K562 (cell line): ENCODE data around the gene COL13A1. TPM values are rescaled to one million over a fixed set of nuclear protein-coding genes. Genes with fewer than 3 reads are reported as not detected.
A peak's percentile ranks its signal among the peaks of the same experiment; 100 is the strongest.

Experiments used
- ATAC-seq: fragments of 200-7000 bp; cut with Tn5 transposase; 3 replicates; pipeline ENCODE4 v1.9.1; 2020; ENCODE audit warnings: moderate library complexity
- BruUV-seq: library from RNA; stranded (reverse); fragments of 400-500 nt; replicated peaks from 2 replicates; lab custom pipeline; 2021; lab: Mats Ljungman, UMichigan
- CTCF ChIA-PET: fragments of 300-600 bp; formaldehyde crosslinking; extraction: SDS; loops from one replicate; lab custom pipeline; 2021; ENCODE audit warnings: low intra/inter-chr PET ratio; lab: Yijun Ruan, JAX
- POLR2A ChIA-PET: fragments of 300-600, 350-650 bp; sonication (Branson Sonifier 250); formaldehyde crosslinking; extraction: SDS; loops from one replicate; lab custom pipeline; 2021; ENCODE audit warnings: antibody characterized with exemption, inconsistent platforms; lab: Yijun Ruan, JAX
- DNase-seq, 4 experiments: peaks; one replicate each; pipeline versions ENCODE4 v3.0.0 to v3.0.0-alpha.2; 2011 to 2018; ENCODE audit warnings: low spot score in 3 of 4, mixed read lengths in 3 of 4; ENCODE audit errors: extremely low read depth in 1 of 4
- FAIRE-seq: peaks from 2 replicates; lab custom pipeline; 2011; peaks lifted over from hg19 to GRCh38; lab: Jason Lieb, UNC
- H2AFZ ChIP-seq: 2 replicates; pipeline ENCODE4 v1.6.0; 2011; ENCODE audit warnings: low read depth, low read length, control low read depth, inconsistent platforms
- H3K27ac ChIP-seq: fragments of 200-600 bp; 3 replicates; pipeline ENCODE4 v1.8.0; 2011; ENCODE audit warnings: low read depth, mild to moderate bottlenecking, control low read depth, inconsistent platforms, low read length, moderate library complexity, mixed read lengths; ENCODE audit errors: extremely low read depth
- H3K27me3 ChIP-seq, 2 experiments: fragments of 300-600 bp in 1 of 2; 2 replicates in 1 of 2; 3 replicates in 1 of 2; pipeline versions ENCODE4 v1.6.0 to v1.8.0; 2011; ENCODE audit warnings: inconsistent platforms in 2 of 2, low read length in 2 of 2, mild to moderate bottlenecking in 1 of 2, mixed read lengths in 1 of 2, moderate library complexity in 1 of 2; ENCODE audit not compliant: control insufficient read depth in 2 of 2, insufficient read depth in 2 of 2
- H3K36me3 ChIP-seq: fragments of 300-600 bp; 3 replicates; pipeline ENCODE4 v1.8.0; 2011; ENCODE audit warnings: mild to moderate bottlenecking, low read length, inconsistent platforms; ENCODE audit not compliant: control insufficient read depth, insufficient read depth
- H3K4me1 ChIP-seq, 2 experiments: fragments of 200-600 bp in 1 of 2; replicated peaks in 1 of 2; 2 replicates in 1 of 2; 3 replicates in 1 of 2; pipeline versions ENCODE4 v1.5.1 to v1.8.0; 2011; ENCODE audit warnings: inconsistent platforms in 2 of 2, low read length in 2 of 2, mild to moderate bottlenecking in 1 of 2, mixed read lengths in 1 of 2, moderate library complexity in 1 of 2; ENCODE audit not compliant: control insufficient read depth in 2 of 2, insufficient read depth in 2 of 2
- H3K4me2 ChIP-seq: 2 replicates; pipeline ENCODE4 v1.6.1; 2011; ENCODE audit warnings: low read length, control low read depth, inconsistent platforms, mixed read lengths; ENCODE audit not compliant: insufficient read depth
- H3K4me3 ChIP-seq: fragments of 200-600 bp; sonication (generic), shearing (Covaris generic); 2 replicates; pipeline ENCODE4 v1.5.1; 2016; ENCODE audit warnings: control low read depth, inconsistent platforms
- H3K79me2 ChIP-seq: fragments of 200-600 bp; 3 replicates; pipeline ENCODE4 v1.8.0; 2011; ENCODE audit warnings: low read length, inconsistent platforms; ENCODE audit not compliant: control insufficient read depth, insufficient read depth
- H3K9ac ChIP-seq, 2 experiments: 2 replicates each; pipeline versions ENCODE4 v1.6.0 to v1.6.1; 2011; ENCODE audit warnings: low read depth in 2 of 2, low read length in 2 of 2, control low read depth in 1 of 2, inconsistent platforms in 1 of 2, mild to moderate bottlenecking in 1 of 2, mixed read lengths in 1 of 2; ENCODE audit not compliant: insufficient read depth in 1 of 2
- H3K9me1 ChIP-seq: one replicate; pipeline ENCODE4 v1.6.0; 2011; ENCODE audit warnings: inconsistent platforms, mild to moderate bottlenecking, low read length, moderate library complexity; ENCODE audit not compliant: control insufficient read depth, insufficient read depth
- H3K9me3 ChIP-seq: replicated peaks from 2 replicates; pipeline ENCODE4 v1.5.1; 2011; ENCODE audit warnings: low read depth, low read length, inconsistent platforms; ENCODE audit not compliant: control insufficient read depth, insufficient read depth
- H4K20me1 ChIP-seq: replicated peaks from 2 replicates; pipeline ENCODE4 v1.6.1; 2011; ENCODE audit warnings: low read length, inconsistent platforms, mixed read lengths; ENCODE audit not compliant: control insufficient read depth, insufficient read depth
- BRD9 ChIP-seq: fragments of 450-650 bp; IDR thresholded peaks from 2 replicates; pipeline ENCODE4 v1.6.1; 2018; ENCODE audit warnings: low read depth; ENCODE audit not compliant: partially characterized antibody
- DIDO1 ChIP-seq: fragments of 450-650 bp; IDR thresholded peaks from 2 replicates; pipeline ENCODE4 v1.6.1; 2016; ENCODE audit warnings: low read depth, missing biosample characterization, missing genetic modification characterization
- RBM17 ChIP-seq: fragments of 200-400 bp; formaldehyde crosslinking; IDR thresholded peaks from 2 replicates; pipeline ENCODE4 v1.6.1; 2017; ENCODE audit warnings: low read depth, mild to moderate bottlenecking, low read length, borderline replicate concordance
- RBM25 ChIP-seq: fragments of 200-400 bp; formaldehyde crosslinking; IDR thresholded peaks from 2 replicates; pipeline ENCODE4 v1.6.1; 2018; ENCODE audit warnings: low read length, low read depth, moderate library complexity; ENCODE audit not compliant: severe bottlenecking
- ZBTB1 ChIP-seq: sonication (generic); formaldehyde crosslinking; IDR thresholded peaks from 2 replicates; pipeline ENCODE4 v1.8.1; 2023; ENCODE audit warnings: missing genetic modification reagents, low read depth, mild to moderate bottlenecking, borderline replicate concordance
- WGBS: fragments of 100-300 bp; shearing (Covaris generic); methylation state at CpG from one replicate; pipeline ENCODE4 v1.1.6; 2016; ENCODE audit warnings: low coverage, mixed read lengths; ENCODE audit not compliant: insufficient coverage; ENCODE audit errors: missing lambda C conversion rate; 5-methylcytosine and 5-hydroxymethylcytosine counted together
- in situ Hi-C: fragments of 300-500 bp; cut with MboI; formaldehyde crosslinking; loops from 4 replicates; pipeline ENCODE4 v1.15.0; 2018; ENCODE audit warnings: inconsistent platforms, mixed read lengths
- intact Hi-C: fragments of 100-400 bp; cut with micrococcal nuclease; formaldehyde crosslinking; loops from 2 replicates; pipeline ENCODE4 v1.14.2; 2022
- polyA plus RNA-seq, 8 experiments: library from polyadenylated mRNA; depleted of rRNA in 4 of 8; stranded (reverse) in 5 of 8; unstranded in 3 of 8; fragments of >200 nt; fragmentation: Nextera tagmentation in 2 of 8; fragmentation: Illumina TruSeq in 1 of 8; extraction: Ambion mirVana in 2 of 8; extraction: Trizol in 1 of 8; gene quantifications; 2 replicates each; pipeline versions ENCODE4 v1.2.1 to v1.2.3, GENCODE V29; 2011 to 2014; ENCODE audit warnings: inconsistent platforms in 1 of 8, missing spikeins in 1 of 8
- total RNA-seq, 7 experiments: library from RNA; depleted of rRNA in 6 of 7; stranded (reverse); fragments of >200 nt in 6 of 7; fragmentation: Illumina TruSeq in 2 of 7; extraction: Trizol in 2 of 7; gene quantifications; 2 replicates each; pipeline versions ENCODE4 v1.2.1 to v1.2.3, GENCODE V29; 2011 to 2021; ENCODE audit warnings: low replicate concordance in 1 of 7
- TF ChIP-seq, protein P1 (sequence below): fragments of 250-450 bp; sonication (Bioruptor Pico); IDR thresholded peaks from 2 replicates; pipeline ENCODE4 v1.5.0; 2020; ENCODE audit warnings: mild to moderate bottlenecking

The COL13A1 gene
- total and polyA plus RNA-seq, 9 of the 15 experiments (the other 6 are each of a cell fraction or from before 2014, with no cell fraction given), result not detected

DNA sequence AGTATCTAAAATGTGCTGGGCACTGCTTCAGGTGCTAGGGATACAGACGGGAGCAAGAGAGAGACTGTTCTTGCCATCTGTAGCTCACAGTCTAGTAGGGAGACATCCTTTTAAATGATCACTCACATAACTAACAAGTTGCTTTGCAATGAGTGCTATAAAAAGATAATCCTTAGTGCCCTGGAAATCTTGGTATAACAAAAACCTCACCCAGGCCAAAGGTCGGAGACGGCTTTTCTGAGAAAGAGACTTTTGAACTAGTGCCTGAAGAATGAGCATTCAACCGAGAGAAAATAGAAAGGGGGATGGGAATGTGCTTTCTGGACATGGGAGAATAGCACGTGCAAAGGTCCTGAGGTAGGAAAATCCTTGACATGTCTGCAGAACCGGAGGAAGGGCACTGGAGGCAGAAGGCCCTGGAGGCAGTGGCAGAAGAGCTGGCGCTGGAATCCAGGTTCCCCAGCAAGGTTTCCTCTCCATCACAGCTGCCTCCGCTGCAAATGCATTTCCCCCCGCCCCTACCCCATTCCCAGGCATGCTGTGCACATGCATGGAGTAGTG is 89.4 kb downstream of the COL13A1 start:
- WGBS, result 2% methylated on average over 9 of the region's 9 CpGs
- Histone ChIP-seq H3K9me1 (peaks cover 2% of the 10 kb centered on the region), H3K4me3 (no peak overlapping the region), H3K27me3 (peaks cover 15 to 56% of the 10 kb centered on the region in 2 experiments), H3K4me1 (no peaks in the 10 kb centered on the region; a peak in 2 of 5 replicates), H3K79me2 (no peaks in the 10 kb centered on the region), H4K20me1 (peaks cover 33% of the 10 kb centered on the region), H3K9ac (no peak overlapping the region), H3K4me2 (no peak overlapping the region), H3K36me3 (no peaks in the 10 kb centered on the region), H3K9me3 (no peaks in the 10 kb centered on the region), H3K27ac (no peak overlapping the region), H2AFZ (no peak overlapping the region)
- TF ChIP-seq BRD9, result no peak
- no peak for TF ChIP-seq RBM17
- no peak for TF ChIP-seq DIDO1
- TF ChIP-seq RBM25, result peak; percentile 88
- TF ChIP-seq, protein P1, sequence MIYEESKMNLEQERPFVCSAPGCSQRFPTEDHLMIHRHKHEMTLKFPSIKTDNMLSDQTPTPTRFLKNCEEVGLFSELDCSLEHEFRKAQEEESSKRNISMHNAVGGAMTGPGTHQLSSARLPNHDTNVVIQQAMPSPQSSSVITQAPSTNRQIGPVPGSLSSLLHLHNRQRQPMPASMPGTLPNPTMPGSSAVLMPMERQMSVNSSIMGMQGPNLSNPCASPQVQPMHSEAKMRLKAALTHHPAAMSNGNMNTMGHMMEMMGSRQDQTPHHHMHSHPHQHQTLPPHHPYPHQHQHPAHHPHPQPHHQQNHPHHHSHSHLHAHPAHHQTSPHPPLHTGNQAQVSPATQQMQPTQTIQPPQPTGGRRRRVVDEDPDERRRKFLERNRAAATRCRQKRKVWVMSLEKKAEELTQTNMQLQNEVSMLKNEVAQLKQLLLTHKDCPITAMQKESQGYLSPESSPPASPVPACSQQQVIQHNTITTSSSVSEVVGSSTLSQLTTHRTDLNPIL, result no peak
- TF ChIP-seq ZBTB1 (CRISPR knock-in tag), result no peak
- ATAC-seq, result no peak
- intact Hi-C loops, result no loop called here
- FAIRE-seq, result no peak
- in situ Hi-C loops, result no loop called here
- no TSS peak for BruUV-seq
- DNase-seq, result no peak
- CTCF ChIA-PET, result no interaction called here
- POLR2A ChIA-PET, result interaction anchor here (0.6 kb wide), 1 partner anchor 49 kb away, joined by 4 read pairs; no protein-coding TSS in a partner anchor
